Esophagus mucosa (tissue), 1 donor: ENCODE data around the gene DSCAM. TPM values are rescaled to one million over a fixed set of nuclear protein-coding genes. Genes with fewer than 3 reads are reported as not detected.

Experiments
- ATAC-seq: fragments of 200-7000 bp; cut with Tn5 transposase; one replicate; pipeline ENCODE4 v1.9.1; 2020
- total RNA-seq: library from RNA; stranded (reverse); gene quantifications from one replicate; pipeline ENCODE4 v1.2.4, GENCODE V29; 2023
- donor health status: DM: yes; HTN: yes; CAD: no.

DSCAM gene
- total RNA-seq, 1 donor from 2014 or later: not detected

GRCh38 chr21:40531016-40531415, 315.9 kb downstream of the DSCAM start:
- ATAC-seq: no peak

DNA sequence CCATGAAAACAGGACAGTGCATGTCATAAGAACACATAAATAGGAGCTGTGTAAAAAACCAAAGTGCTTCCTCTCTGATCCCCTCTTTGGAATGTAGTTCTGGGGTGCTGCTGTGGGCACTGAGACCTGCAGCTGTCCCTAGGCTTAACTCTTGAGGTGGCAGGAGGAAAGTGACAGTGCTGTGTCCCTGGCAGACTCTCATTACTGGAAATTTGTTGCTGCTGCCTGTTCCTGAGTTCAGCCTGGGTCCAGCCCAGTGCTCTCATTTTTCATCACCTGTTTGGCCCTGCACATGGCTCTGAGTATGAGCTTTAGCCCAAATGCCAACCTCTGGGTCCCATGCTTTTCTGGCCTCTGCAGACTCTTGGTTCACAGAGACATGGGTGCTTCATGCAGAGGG, 329.3 kb downstream of the DSCAM start:
- ATAC-seq: no peak

DNA sequence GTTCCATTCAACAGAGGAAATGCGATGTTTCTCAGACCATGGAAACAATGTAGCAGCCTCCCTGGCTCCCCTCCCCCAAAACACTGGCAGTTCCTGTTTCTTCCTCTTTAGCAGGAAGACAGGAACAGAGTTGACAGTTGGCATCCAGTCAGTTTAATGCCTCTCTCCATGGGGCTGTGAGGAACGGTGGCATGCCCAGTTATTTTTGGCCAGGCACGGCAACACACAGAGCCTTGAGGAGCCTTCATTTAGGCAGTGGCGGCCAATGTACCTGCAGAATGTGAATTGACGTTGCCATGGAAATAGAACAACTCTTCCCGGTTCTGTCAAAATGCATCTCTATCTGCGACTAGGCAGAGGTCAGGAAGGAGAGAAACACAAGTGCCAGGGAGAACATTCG, 330.6 kb downstream of the DSCAM start:
- ATAC-seq: no peak

DNA sequence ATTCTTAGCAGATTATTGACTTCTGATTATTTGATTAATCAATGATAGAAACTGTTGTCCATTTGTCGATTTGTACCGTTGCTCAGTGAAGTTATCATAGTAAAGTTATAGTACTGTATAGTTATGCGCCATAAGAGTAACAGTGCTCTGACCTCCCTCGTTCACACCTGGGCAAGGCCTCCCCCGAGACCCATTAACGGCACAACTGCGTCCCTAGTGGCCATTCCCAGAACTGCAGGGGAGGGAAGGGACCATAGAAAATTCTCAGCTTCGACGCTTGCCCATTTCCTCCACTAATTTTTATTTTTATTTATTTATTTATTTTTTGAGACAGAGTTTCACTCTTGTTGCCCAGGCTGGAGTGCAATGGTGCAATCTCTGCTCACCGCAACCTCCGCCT, 334.4 kb downstream of the DSCAM start:
- no peak for ATAC-seq

DNA sequence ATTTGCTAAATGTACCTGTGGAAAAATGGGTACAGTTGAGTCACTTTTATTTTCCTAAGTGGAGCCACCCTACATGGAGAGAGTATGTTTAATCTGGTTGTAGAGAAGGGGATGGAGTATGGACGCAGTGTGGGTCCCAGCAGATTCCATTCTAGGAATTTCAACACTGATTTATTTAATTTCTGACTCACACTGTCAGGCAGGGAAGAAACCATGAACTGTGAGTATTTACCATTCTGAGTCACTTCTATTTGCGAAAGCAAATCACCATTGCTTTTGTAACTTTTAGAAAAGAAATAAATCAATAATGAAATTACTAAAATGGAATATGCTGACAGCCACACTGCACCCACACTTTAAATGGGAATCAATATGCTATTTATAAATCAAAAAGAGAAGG, 339.0 kb downstream of the DSCAM start:
- no peak for ATAC-seq

DNA sequence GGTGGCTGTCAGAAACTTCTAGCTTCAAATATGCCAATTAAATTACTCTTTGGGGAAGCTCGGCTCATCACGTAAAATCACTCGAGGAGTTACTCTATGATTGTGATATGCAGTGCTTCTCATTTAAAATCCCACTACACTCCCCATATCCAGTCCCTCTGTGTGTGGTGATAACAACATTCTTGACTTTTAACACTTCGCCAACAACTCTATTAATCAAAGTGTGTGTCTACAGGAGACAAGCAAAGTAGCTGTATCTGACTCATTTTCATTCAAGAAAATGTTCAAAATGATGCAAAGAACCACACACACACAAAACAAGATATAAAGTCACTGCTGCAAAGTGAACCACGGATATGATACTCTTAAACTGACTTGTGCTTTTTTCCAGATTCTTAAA, 341.3 kb downstream of the DSCAM start:
- no peak for ATAC-seq

GRCh38 chr21:40505244-40505643, 341.7 kb downstream of the DSCAM start:
- no peak for ATAC-seq

DNA sequence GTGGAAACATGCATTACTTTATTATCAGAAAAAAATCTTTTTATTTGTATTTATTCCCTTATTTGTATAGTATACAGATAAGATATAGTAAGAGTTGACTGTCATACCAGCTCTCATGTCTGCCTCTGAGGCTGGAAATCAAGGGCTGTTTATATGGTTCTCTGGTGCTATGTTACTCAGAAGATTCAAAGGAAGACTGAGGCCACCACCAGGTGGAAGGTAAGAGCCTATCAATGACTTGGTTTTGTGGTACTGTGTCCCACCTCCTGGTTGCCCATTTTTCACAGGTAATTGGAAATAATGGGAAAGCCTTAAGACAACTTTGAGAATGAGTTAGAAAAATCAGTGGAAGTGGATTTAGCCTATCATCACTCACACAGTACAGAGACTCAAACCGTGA, 342.1 kb downstream of the DSCAM start:
- ATAC-seq: no peak

GRCh38 chr21:40496116-40496515, 350.8 kb downstream of the DSCAM start:
- no peak for ATAC-seq

- ATAC-seq: no peak
Measured at GRCh38 chr21:40490408-40490807, 356.6 kb downstream of the DSCAM start.

DNA sequence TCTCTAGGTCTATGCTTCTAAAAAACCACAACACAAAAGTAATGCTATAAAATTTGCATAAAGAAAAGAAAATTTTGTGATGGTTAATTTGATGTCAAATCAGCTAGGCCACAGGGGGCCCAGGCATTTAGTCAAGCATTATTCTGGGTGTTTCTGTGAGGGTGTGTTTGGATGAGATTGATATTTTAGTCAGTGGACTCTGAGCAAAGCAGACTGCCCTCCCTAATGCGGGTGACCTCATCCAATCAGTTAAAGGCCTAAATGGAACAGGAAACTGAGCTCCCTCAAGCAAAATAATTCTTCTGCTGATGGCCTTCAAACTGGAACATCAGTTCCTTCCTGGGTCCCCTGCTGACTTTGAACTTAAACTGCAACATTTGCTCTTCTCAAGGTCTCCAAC, 358.0 kb downstream of the DSCAM start:
- no peak for ATAC-seq

- no peak for ATAC-seq
Measured at GRCh38 chr21:40481764-40482163, 365.2 kb downstream of the DSCAM start.

GRCh38 chr21:40474513-40474912, 372.4 kb downstream of the DSCAM start:
- no peak for ATAC-seq

- ATAC-seq: no peak
Measured at GRCh38 chr21:40472013-40472412, 374.9 kb downstream of the DSCAM start.

- ATAC-seq: no peak
Measured at GRCh38 chr21:40471103-40471502, 375.9 kb downstream of the DSCAM start.

DNA sequence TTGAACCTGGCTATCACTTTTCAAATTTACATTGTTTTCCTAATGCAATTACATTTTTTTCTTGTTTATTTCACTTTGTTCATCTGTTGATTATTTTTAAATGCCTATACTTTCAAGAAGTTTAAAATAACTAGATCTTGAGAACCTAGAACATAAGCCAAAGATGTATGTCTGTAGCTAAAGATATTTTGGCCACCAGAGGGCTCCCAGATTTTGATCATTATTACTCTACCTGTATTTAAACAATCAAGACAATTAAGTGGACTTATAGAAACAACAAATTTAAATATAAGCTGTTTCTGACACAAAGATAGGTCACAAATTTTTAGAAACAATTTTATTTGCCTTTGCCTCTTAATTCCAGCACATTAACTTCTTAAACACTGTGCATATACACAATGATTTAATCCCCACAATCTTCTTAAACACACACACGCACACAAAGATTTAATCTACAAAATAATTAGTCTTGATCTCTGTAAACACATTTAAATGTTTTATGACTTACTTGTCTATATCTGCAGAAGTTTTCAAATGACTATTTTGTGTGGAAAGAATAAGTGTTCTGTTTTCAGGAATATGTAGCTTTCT, 380.0 kb downstream of the DSCAM start:
- no peak for ATAC-seq

DNA sequence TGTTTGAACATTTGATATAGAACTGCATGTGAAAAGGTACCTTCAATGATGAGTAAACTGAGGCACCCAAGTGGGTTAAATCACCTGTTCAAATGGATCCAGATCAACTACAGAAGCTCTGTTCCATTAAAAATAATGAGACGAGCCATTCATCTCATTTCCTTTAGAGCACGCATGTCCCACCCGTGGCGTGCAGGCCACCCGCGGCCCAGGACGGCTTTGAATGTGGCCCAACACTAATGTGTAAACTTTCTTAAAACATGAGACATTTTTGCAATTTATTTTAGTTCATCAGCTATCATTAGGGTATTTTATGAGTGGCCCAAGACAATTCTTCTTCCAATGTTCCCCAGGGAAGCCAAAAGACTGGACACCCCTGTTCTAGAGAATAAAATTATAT, 381.6 kb downstream of the DSCAM start:
- ATAC-seq: no peak

GRCh38 chr21:40463176-40463575, 383.8 kb downstream of the DSCAM start:
- no peak for ATAC-seq

DNA sequence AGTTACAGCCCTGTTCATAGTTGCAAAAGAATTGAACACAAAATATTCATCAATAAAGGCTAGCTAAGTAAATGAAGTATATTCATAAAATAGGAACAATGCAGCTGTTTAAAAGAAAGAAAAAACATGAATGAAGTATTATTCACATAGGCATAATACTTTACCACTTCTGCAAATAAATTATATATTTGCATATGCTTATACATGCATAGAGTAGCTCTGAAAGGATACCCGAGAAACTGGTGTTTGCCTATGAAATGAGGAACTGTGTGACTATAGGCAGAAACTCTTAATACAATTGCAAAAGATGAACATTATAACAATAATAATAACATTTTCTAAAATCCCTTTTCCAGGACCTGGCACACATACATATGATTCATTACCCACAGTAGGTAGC, 385.9 kb downstream of the DSCAM start:
- ATAC-seq: no peak

- ATAC-seq: no peak
Measured at GRCh38 chr21:40457741-40458140, 389.2 kb downstream of the DSCAM start.

- no peak for ATAC-seq
Measured at GRCh38 chr21:40454057-40454456, 392.9 kb downstream of the DSCAM start.

GRCh38 chr21:40453183-40453582, 393.8 kb downstream of the DSCAM start:
- no peak for ATAC-seq

GRCh38 chr21:40452548-40452947, 394.4 kb downstream of the DSCAM start:
- no peak for ATAC-seq

DNA sequence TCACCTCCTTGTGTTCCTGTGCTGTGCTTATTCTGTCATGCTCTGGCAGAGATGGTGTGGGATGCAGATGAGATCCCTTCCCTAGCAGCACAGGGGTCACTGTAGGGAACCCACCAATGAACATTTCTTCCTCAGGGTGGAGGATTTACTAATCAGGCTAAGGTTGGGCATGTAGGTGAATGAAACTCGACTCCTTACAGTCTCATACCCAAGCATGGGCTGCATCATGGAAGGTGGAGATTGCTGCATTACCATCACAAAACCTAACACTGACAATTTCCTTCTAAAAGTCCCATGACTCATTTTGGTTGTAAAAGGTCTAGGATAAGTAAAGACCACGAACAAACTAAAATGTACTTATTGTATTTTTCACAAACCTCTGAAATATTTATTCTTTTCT, 399.9 kb downstream of the DSCAM start:
- ATAC-seq: no peak

DNA sequence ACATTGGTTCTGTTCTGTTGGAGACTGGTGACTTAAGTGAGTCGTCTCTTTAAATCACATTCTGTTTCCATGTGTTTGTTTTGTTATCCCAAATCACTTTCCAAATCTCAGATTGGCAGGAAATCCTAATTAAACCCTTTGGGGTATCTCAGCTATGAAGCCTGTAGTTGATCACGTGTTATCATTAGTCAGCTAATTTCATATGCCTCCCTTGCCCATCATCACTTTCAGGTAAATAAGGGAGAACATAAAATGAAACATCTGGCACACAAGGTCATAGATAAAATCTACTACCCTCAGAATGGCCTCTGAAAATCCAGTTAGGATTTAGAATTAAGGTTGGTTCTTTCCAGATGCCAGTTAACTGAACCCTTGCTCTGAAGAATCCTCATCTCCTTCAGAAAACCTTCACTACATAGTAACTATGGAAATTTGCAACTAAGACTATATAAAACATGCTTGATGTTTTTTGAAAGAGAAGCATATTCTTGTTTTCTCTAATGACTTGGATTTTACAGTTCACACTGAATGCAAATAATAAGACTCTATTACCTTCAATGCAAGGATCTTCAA, 401.5 kb downstream of the DSCAM start:
- ATAC-seq: no peak
